Hepatocyte (in vitro differentiated cells): ENCODE measurements around the gene CHIC1. TPM values are rescaled to one million over a fixed set of nuclear protein-coding genes. Genes with fewer than 3 reads are reported as not detected.
"Not testable (repeated sequence)": the region's sequence is repeated elsewhere in the genome, so short reads cannot be mapped to it uniquely, and the experiment has no call there.

Source experiments
- DNase-seq: peaks from one replicate; pipeline ENCODE4 v3.0.0-alpha.2; 2016; ENCODE audit warnings: low spot score
- H2AFZ ChIP-seq: fragments of 200-600 bp; sonication (generic); 2 replicates; pipeline ENCODE4 v1.6.0; 2016; ENCODE audit warnings: antibody characterized with exemption, mild to moderate bottlenecking
- H3K27ac ChIP-seq: fragments of 200-600 bp; sonication (generic); 2 replicates; pipeline ENCODE4 v1.5.1; 2016; ENCODE audit warnings: mild to moderate bottlenecking
- H3K27me3 ChIP-seq: fragments of 200-600 bp; sonication (generic); 2 replicates; pipeline ENCODE4 v1.6.1; 2016
- H3K36me3 ChIP-seq: fragments of 200-600 bp; sonication (generic); replicated peaks from 2 replicates; pipeline ENCODE4 v1.5.1; 2016; ENCODE audit warnings: low read depth; ENCODE audit not compliant: insufficient read depth
- H3K4me1 ChIP-seq: fragments of 200-600 bp; sonication (generic); 2 replicates; pipeline ENCODE4 v1.5.1; 2016; ENCODE audit warnings: mild to moderate bottlenecking, moderate library complexity; ENCODE audit not compliant: insufficient read depth
- H3K4me2 ChIP-seq: fragments of 200-600 bp; sonication (generic); 2 replicates; pipeline ENCODE4 v1.6.0; 2016
- H3K4me3 ChIP-seq: fragments of 200-600 bp; sonication (generic); 2 replicates; pipeline ENCODE4 v1.5.1; 2016; ENCODE audit warnings: mild to moderate bottlenecking
- H3K79me2 ChIP-seq: fragments of 200-600 bp; sonication (generic); 2 replicates; pipeline ENCODE4 v1.6.0; 2017; ENCODE audit warnings: mild to moderate bottlenecking
- H3K9me2 ChIP-seq: fragments of 200-600 bp; sonication (generic); replicated peaks from 2 replicates; pipeline ENCODE4 v1.6.0; 2017; ENCODE audit warnings: mild to moderate bottlenecking; ENCODE audit not compliant: insufficient read depth
- H3K9me3 ChIP-seq: fragments of 200-600 bp; sonication (generic); 2 replicates; pipeline ENCODE4 v1.5.1; 2016; ENCODE audit warnings: low read depth, mild to moderate bottlenecking
- H4K20me1 ChIP-seq: fragments of 200-600 bp; sonication (generic); 2 replicates; pipeline ENCODE4 v1.6.0; 2016; ENCODE audit warnings: mild to moderate bottlenecking; ENCODE audit not compliant: insufficient read depth, poor library complexity, severe bottlenecking
- EZH2 ChIP-seq: fragments of 200-600 bp; sonication (generic); IDR thresholded peaks from 2 replicates; pipeline ENCODE4 v1.6.1; 2016; ENCODE audit warnings: antibody characterized with exemption, mild to moderate bottlenecking, borderline replicate concordance
- EZH2phosphoT487 ChIP-seq: fragments of 200-600 bp; sonication (generic); IDR thresholded peaks from one replicate; pipeline ENCODE4 v1.6.1; 2018; ENCODE audit warnings: antibody characterized with exemption, mild to moderate bottlenecking, low read depth, moderate library complexity; ENCODE audit not compliant: unreplicated experiment, severe bottlenecking
- WGBS: methylation state at CpG from one replicate; pipeline ENCODE4 v1.1.6; 2016; ENCODE audit warnings: low lambda C conversion rate; ENCODE audit errors: missing lambda C conversion rate; 5-methylcytosine and 5-hydroxymethylcytosine counted together
- polyA plus RNA-seq: library from polyadenylated mRNA; unstranded; fragments of >200 nt; fragmentation: Nextera tagmentation; extraction: Ambion mirVana; gene quantifications from 2 replicates; pipeline ENCODE4 v1.2.1, GENCODE V29; 2016
- total RNA-seq: library from RNA; depleted of rRNA; stranded (reverse); fragments of >200 nt; gene quantifications from 2 replicates; pipeline ENCODE4 v1.2.3, GENCODE V29; 2014
- TF ChIP-seq, protein P1 (sequence below): fragments of 200-600 bp; sonication (generic); IDR thresholded peaks from 2 replicates; pipeline ENCODE4 v1.5.1; 2016; ENCODE audit warnings: antibody characterized with exemption, mild to moderate bottlenecking; ENCODE audit not compliant: poor library complexity

The CHIC1 gene
- total and polyA plus RNA-seq, 2 experiments from 2014 or later: 1.3 to 15.9 TPM

DNA sequence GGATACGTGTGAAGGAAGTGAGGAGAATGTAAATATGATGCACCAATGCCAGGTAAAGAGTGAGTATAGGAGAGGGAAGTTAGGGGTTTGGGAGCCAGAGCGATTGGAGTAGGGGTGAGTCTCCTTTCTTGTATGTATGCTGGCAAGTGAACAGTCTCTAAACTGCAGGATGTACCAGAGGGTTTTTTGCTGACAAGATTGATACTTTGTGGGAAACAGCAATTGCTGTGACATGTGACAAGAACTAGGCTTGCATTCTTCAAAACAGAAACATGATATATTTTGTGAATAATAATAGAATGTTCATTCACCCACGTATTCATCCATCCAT, 706 bp downstream of the CHIC1 start:
- H3K4me3 ChIP-seq: peak overlapping the region; percentile 64
- TF ChIP-seq EZH2 (no peak), EZH2phosphoT487 (no peak)
- TF ChIP-seq, protein P1, sequence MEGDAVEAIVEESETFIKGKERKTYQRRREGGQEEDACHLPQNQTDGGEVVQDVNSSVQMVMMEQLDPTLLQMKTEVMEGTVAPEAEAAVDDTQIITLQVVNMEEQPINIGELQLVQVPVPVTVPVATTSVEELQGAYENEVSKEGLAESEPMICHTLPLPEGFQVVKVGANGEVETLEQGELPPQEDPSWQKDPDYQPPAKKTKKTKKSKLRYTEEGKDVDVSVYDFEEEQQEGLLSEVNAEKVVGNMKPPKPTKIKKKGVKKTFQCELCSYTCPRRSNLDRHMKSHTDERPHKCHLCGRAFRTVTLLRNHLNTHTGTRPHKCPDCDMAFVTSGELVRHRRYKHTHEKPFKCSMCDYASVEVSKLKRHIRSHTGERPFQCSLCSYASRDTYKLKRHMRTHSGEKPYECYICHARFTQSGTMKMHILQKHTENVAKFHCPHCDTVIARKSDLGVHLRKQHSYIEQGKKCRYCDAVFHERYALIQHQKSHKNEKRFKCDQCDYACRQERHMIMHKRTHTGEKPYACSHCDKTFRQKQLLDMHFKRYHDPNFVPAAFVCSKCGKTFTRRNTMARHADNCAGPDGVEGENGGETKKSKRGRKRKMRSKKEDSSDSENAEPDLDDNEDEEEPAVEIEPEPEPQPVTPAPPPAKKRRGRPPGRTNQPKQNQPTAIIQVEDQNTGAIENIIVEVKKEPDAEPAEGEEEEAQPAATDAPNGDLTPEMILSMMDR: no peak
- peak overlapping the region; percentile 75 for H3K4me2 ChIP-seq
- no peaks in the 10 kb centered on the region for H4K20me1 ChIP-seq
- no peak for DNase-seq
- no peaks in the 10 kb centered on the region for H3K36me3 ChIP-seq
- H3K4me1 ChIP-seq: no peaks in the 10 kb centered on the region
- WGBS: 21% methylated on average over 3 of the region's 3 CpGs
- no peaks in the 10 kb centered on the region for H3K79me2 ChIP-seq
- H3K27ac ChIP-seq: peak overlapping the region; percentile 88
- no peaks in the 10 kb centered on the region for H3K9me3 ChIP-seq
- H3K9me2 ChIP-seq: no peaks in the 10 kb centered on the region
- H2AFZ ChIP-seq: peak overlapping the region; percentile 91
- H3K27me3 ChIP-seq: no peaks in the 10 kb centered on the region

DNA sequence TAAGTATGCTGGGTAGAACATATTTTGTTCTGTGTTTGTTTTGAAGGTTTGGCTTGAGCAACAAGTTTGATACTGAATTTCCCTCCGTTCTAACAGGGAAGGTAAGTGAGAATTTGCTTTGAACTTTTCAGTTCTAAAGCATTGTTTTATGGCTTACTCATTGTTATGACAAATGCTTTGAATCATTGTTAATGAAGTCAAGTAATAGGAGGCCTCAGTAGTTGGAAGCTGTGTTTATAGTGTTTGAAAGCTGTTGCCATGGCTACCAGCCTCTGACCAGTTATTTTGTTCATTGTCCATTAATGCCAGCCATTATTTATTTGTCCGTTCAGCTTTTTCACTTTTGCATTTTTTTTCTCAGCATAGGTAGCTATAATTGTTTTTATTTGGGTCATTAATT, 14.4 kb downstream of the CHIC1 start:
- H4K20me1 ChIP-seq: no peaks in the 10 kb centered on the region
- H3K4me1 ChIP-seq: no peaks in the 10 kb centered on the region
- H3K36me3 ChIP-seq: no peaks in the 10 kb centered on the region
- no peak overlapping the region for H2AFZ ChIP-seq
- no peak overlapping the region for H3K27ac ChIP-seq
- 52% methylated on average over 2 of the region's 2 CpGs for WGBS
- H3K9me2 ChIP-seq: no peaks in the 10 kb centered on the region
- H3K79me2 ChIP-seq: no peaks in the 10 kb centered on the region
- TF ChIP-seq EZH2phosphoT487: no peak
- DNase-seq: no peak
- no peak overlapping the region for H3K4me3 ChIP-seq
- H3K9me3 ChIP-seq: no peaks in the 10 kb centered on the region
- no peaks in the 10 kb centered on the region for H3K27me3 ChIP-seq
- H3K4me2 ChIP-seq: no peak overlapping the region

DNA sequence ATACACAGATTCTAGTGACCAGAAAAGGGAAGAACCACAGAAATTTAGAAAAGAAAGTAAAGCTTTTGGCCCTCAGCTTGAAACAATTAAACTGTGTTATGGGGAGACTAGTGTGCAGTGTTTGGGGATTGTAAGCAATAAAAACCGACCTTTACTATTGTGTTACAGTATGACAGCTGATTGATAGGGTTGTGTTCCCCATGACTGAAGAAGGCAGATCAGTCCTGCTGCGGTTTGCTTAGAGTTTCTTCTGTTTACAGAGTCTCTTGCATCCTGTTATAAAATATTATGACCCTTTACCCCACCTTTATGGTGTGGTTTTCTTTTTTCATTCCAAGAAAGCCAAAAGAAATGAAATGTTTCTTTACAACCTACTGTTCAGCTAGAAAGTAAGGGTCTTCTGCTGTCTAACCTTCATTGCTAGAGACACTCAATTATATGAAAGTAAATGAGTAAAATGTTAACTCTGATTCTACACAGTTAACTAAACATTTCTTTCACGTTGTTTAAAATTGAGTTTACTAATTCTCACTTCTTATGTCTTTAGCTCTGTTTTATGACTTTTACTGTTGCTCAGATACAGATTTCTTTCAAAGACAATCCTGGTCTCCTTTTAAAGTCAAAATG, 18.1 kb downstream of the CHIC1 start:
- no peaks in the 10 kb centered on the region for H3K36me3 ChIP-seq
- no peaks in the 10 kb centered on the region for H4K20me1 ChIP-seq
- DNase-seq: peak; percentile 6
- no peaks in the 10 kb centered on the region for H3K4me1 ChIP-seq
- no peaks in the 10 kb centered on the region for H3K79me2 ChIP-seq
- peak overlapping the region; percentile 39 for H3K4me2 ChIP-seq
- H3K9me3 ChIP-seq: no peaks in the 10 kb centered on the region
- no peak overlapping the region for H3K4me3 ChIP-seq
- WGBS: 23% methylated on average over 3 of the region's 3 CpGs
- TF ChIP-seq EZH2phosphoT487: no peak
- TF ChIP-seq EZH2: no peak
- TF ChIP-seq, protein P1: no peak
- H2AFZ ChIP-seq: no peak overlapping the region
- H3K27ac ChIP-seq: no peak overlapping the region
- H3K27me3 ChIP-seq: no peaks in the 10 kb centered on the region
- H3K9me2 ChIP-seq: no peaks in the 10 kb centered on the region

DNA sequence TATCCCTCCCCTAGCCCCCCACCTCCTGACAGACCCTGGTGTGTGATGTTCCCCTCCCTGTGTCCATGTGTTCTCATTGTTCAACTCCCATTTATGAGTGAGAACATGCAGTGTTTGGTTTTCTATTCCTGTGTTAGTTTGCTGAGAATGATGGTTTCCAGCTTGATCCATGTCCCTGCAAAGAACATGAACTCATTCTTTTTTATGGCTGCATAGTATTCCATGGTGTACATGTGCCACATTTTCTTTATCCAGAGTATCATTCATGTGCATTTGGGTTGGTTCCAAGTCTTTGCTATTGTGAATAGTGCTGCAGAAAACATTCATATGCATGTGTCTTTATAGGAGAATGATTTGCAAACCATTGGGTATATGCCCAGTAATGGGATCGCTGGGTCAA, 34.8 kb downstream of the CHIC1 start:
- not testable (repeated sequence) for H3K27me3 ChIP-seq, DNase-seq, H3K36me3 ChIP-seq, H3K79me2 ChIP-seq, H4K20me1 ChIP-seq, H2AFZ ChIP-seq, H3K27ac ChIP-seq, H3K4me3 ChIP-seq, H3K4me1 ChIP-seq, H3K9me3 ChIP-seq, H3K4me2 ChIP-seq, H3K9me2 ChIP-seq
- WGBS: 83% methylated on average over 1 of the region's 1 CpG
